CD14-positive monocyte (primary cell): ENCODE results near the gene TSHZ2. TPM values are rescaled to one million over a fixed set of nuclear protein-coding genes. Genes with fewer than 3 reads are reported as not detected.

Experiments
- DNase-seq, 3 donors: peaks; one replicate each; pipeline ENCODE4 v3.0.0-alpha.2; 2011 to 2022
- H2AFZ ChIP-seq: 2 replicates; pipeline ENCODE4 v1.6.0; 2012; ENCODE audit warnings: mild to moderate bottlenecking, low read depth, low read length, inconsistent platforms; ENCODE audit not compliant: insufficient read depth, poor library complexity, severe bottlenecking
- H3K27ac ChIP-seq, 2 donors: 1 replicate in 1 of 2; 2 replicates in 1 of 2; pipeline ENCODE4 v1.5.1; 2012 to 2013; ENCODE audit warnings: low read length in 2 of 2, control low read depth in 1 of 2, inconsistent platforms in 1 of 2, low read depth in 1 of 2, mild to moderate bottlenecking in 1 of 2
- H3K27me3 ChIP-seq, 2 donors: one replicate each; pipeline versions ENCODE4 v1.6.0 to v1.6.1; 2011 to 2013; ENCODE audit warnings: low read length in 2 of 2; ENCODE audit not compliant: control insufficient read depth in 2 of 2, insufficient read depth in 2 of 2
- H3K36me3 ChIP-seq, 2 donors: replicated peaks in 1 of 2; 1 replicate in 1 of 2; 2 replicates in 1 of 2; pipeline versions ENCODE4 v1.5.1 to v1.6.1; 2012 to 2013; ENCODE audit warnings: low read length in 2 of 2, control low read depth in 1 of 2, inconsistent platforms in 1 of 2, mild to moderate bottlenecking in 1 of 2; ENCODE audit not compliant: insufficient read depth in 2 of 2, control insufficient read depth in 1 of 2
- H3K4me1 ChIP-seq, 2 donors: 1 replicate in 1 of 2; 2 replicates in 1 of 2; pipeline versions ENCODE4 v1.5.1 to v1.6.1; 2012 to 2013; ENCODE audit warnings: low read length in 2 of 2, control low read depth in 1 of 2, inconsistent platforms in 1 of 2, mild to moderate bottlenecking in 1 of 2, moderate library complexity in 1 of 2; ENCODE audit not compliant: insufficient read depth in 2 of 2, control insufficient read depth in 1 of 2
- H3K4me2 ChIP-seq: replicated peaks from 2 replicates; pipeline ENCODE3; 2012; ENCODE audit warnings: low read length, moderate library complexity, mild to moderate bottlenecking; ENCODE audit not compliant: poor library complexity, severe bottlenecking; ENCODE audit errors: extremely low read depth
- H3K4me3 ChIP-seq, 3 experiments: fragments of 200-600 bp in 1 of 3; sonication (generic) in 1 of 3; replicated peaks in 1 of 3; 1 replicate in 2 of 3; 2 replicates in 1 of 3; pipeline ENCODE4 v1.5.1; 2011 to 2013; ENCODE audit warnings: low read length in 3 of 3, mild to moderate bottlenecking in 3 of 3, control low read depth in 2 of 3, low read depth in 2 of 3, inconsistent platforms in 1 of 3, moderate library complexity in 1 of 3
- H3K79me2 ChIP-seq: 2 replicates; pipeline ENCODE4 v1.6.0; 2012; ENCODE audit warnings: mild to moderate bottlenecking, control low read depth, inconsistent platforms, low read length, moderate library complexity; ENCODE audit not compliant: insufficient read depth
- H3K9ac ChIP-seq: 2 replicates; pipeline ENCODE4 v1.6.0; 2017; ENCODE audit warnings: low read length, mild to moderate bottlenecking; ENCODE audit not compliant: insufficient read depth, poor library complexity, severe bottlenecking
- H3K9me3 ChIP-seq, 2 donors: replicated peaks in 1 of 2; 1 replicate in 1 of 2; 2 replicates in 1 of 2; pipeline versions ENCODE4 v1.5.1 to v1.6.1; 2012 to 2013; ENCODE audit warnings: low read length in 2 of 2, control low read depth in 1 of 2; ENCODE audit not compliant: control insufficient read depth in 1 of 2, insufficient read depth in 1 of 2
- H4K20me1 ChIP-seq: 2 replicates; pipeline ENCODE4 v1.6.0; 2012; ENCODE audit warnings: mild to moderate bottlenecking, low read length, control low read depth, moderate library complexity; ENCODE audit not compliant: insufficient read depth
- H3K27ac Mint-ChIP-seq, 7 donors: one replicate each; pipeline ENCODE4 v1.8.0; 2020; ENCODE audit warnings: mild to moderate bottlenecking in 7 of 7, mixed read lengths in 7 of 7, moderate library complexity in 6 of 7, inconsistent platforms in 2 of 7
- H3K27me3 Mint-ChIP-seq, 3 donors: one replicate each; pipeline ENCODE4 v1.8.0; 2021 to 2022; ENCODE audit warnings: low read depth in 3 of 3, mild to moderate bottlenecking in 3 of 3, mixed read lengths in 3 of 3, moderate library complexity in 3 of 3, inconsistent platforms in 1 of 3
- H3K36me3 Mint-ChIP-seq, 2 donors: one replicate each; pipeline ENCODE4 v1.8.0; 2020; ENCODE audit warnings: mixed read lengths in 2 of 2, inconsistent platforms in 1 of 2, mild to moderate bottlenecking in 1 of 2
- H3K4me1 Mint-ChIP-seq: one replicate; pipeline ENCODE4 v1.8.0; 2020; ENCODE audit warnings: mild to moderate bottlenecking, mixed read lengths
- H3K4me3 Mint-ChIP-seq, 2 donors: one replicate each; pipeline ENCODE4 v1.8.0; 2020; ENCODE audit warnings: mild to moderate bottlenecking in 2 of 2, mixed read lengths in 2 of 2, moderate library complexity in 1 of 2
- H3K9me3 Mint-ChIP-seq, 7 donors: one replicate each; pipeline ENCODE4 v1.8.0; 2020 to 2022; ENCODE audit warnings: mixed read lengths in 7 of 7, mild to moderate bottlenecking in 6 of 7, moderate library complexity in 6 of 7, inconsistent platforms in 2 of 7
- CTCF ChIP-seq: fragments of 200-600 bp; IDR thresholded peaks from one replicate; pipeline ENCODE4 v1.8.0; 2022; ENCODE audit warnings: antibody characterized with exemption, mild to moderate bottlenecking
- WGBS: methylation state at CpG from one replicate; pipeline ENCODE4 v1.1.5; 2013; ENCODE audit warnings: missing lambda C conversion rate; ENCODE audit not compliant: insufficient coverage; 5-methylcytosine and 5-hydroxymethylcytosine counted together
- intact Hi-C, 2 donors: fragments of 100-400 bp; cut with micrococcal nuclease; formaldehyde crosslinking; loops; one replicate each; pipeline versions ENCODE4 v1.15.0 to v1.15.1; 2023
- polyA plus RNA-seq, 3 donors: library from polyadenylated mRNA; depleted of rRNA in 1 of 3; unstranded in 2 of 3; stranded (reverse) in 1 of 3; fragments of 300-500 nt in 2 of 3; fragments of >200 nt in 1 of 3; fragmentation: Illumina TruSeq in 2 of 3; gene quantifications; 1 replicate in 2 of 3; 2 replicates in 1 of 3; pipeline ENCODE4 v1.2.3, GENCODE V29; 2012 to 2021

The TSHZ2 gene
- polyA plus RNA-seq, 3 donors, result not detected

- no CpG with 5 or more reads among the region's 3 CpGs for WGBS
- peaks cover 3% of the 10 kb centered on the region for H3K4me1 Mint-ChIP-seq
- no peaks in the 10 kb centered on the region for H3K79me2 ChIP-seq
- no peak overlapping the region for H3K27ac ChIP-seq
- H3K36me3 Mint-ChIP-seq, result no peaks in the 10 kb centered on the region
- H2AFZ ChIP-seq, result no peak overlapping the region
- intact Hi-C loops, result no loop called here
- no peaks in the 10 kb centered on the region for H4K20me1 ChIP-seq
- no peak overlapping the region for H3K4me2 ChIP-seq
- no peak overlapping the region for H3K9ac ChIP-seq
- DNase-seq, result no peak
- H3K27me3 Mint-ChIP-seq, result peaks cover 2 to 6% (median 4%) of the 10 kb centered on the region in 3 donors
- H3K4me3 ChIP-seq, result no peak overlapping the region
- no peaks in the 10 kb centered on the region for H3K36me3 ChIP-seq
- H3K4me1 ChIP-seq, result no peaks in the 10 kb centered on the region
- H3K27ac Mint-ChIP-seq, result no peak overlapping the region
- H3K4me3 Mint-ChIP-seq, result no peak overlapping the region
- peaks cover 0 to 7% of the 10 kb centered on the region in 2 donors for H3K9me3 ChIP-seq
- no peaks in the 10 kb centered on the region for H3K27me3 ChIP-seq
- peaks cover 0 to 10% (median 5%) of the 10 kb centered on the region in 7 donors for H3K9me3 Mint-ChIP-seq
- no peak for TF ChIP-seq CTCF
These were observed 258.9 kb downstream of the TSHZ2 start for GRCh38 chr20:53231061-53231460.

GRCh38 chr20:53237461-53237860 lies 265.3 kb downstream of the TSHZ2 start:
- TF ChIP-seq CTCF, result no peak
- Mint-ChIP-seq H3K4me1 (no peaks in the 10 kb centered on the region), H3K4me3 (no peak overlapping the region)

More at GRCh38 chr20:53237461-53237860, 265.3 kb downstream of the TSHZ2 start:
- no peak overlapping the region for H3K4me3 ChIP-seq
- no peaks in the 10 kb centered on the region for H4K20me1 ChIP-seq
- H3K36me3 Mint-ChIP-seq, result no peaks in the 10 kb centered on the region
- no peak overlapping the region for H2AFZ ChIP-seq
- 88% methylated on average over 3 of the region's 8 CpGs for WGBS
- H3K27ac Mint-ChIP-seq, result no peak overlapping the region
- H3K9me3 ChIP-seq, result no peaks in the 10 kb centered on the region
- peaks cover 0 to 6% (median 2%) of the 10 kb centered on the region in 7 donors for H3K9me3 Mint-ChIP-seq
- H3K79me2 ChIP-seq, result no peaks in the 10 kb centered on the region
- no peak overlapping the region for H3K4me2 ChIP-seq
- no peak for DNase-seq
- intact Hi-C loops, result no loop called here
- H3K27me3 Mint-ChIP-seq, result peaks cover 2 to 6% (median 2%) of the 10 kb centered on the region in 3 donors
- H3K4me1 ChIP-seq, result no peaks in the 10 kb centered on the region
- H3K27ac ChIP-seq, result no peak overlapping the region
- no peaks in the 10 kb centered on the region for H3K36me3 ChIP-seq
- H3K9ac ChIP-seq, result no peak overlapping the region
- H3K27me3 ChIP-seq, result no peaks in the 10 kb centered on the region
